Trophoblast cell (in vitro differentiated cells and primary cell): ENCODE results near the gene RPTOR.
A peak's percentile ranks its signal among the peaks of the same experiment; 100 is the strongest.
"Not testable (repeated sequence)": the region's sequence is repeated elsewhere in the genome, so short reads cannot be mapped to it uniquely, and the experiment has no call there.

Source experiments
- DNase-seq, 2 donors: peaks; one replicate each; pipeline ENCODE4 v3.0.0-alpha.2; 2016
- H2AFZ ChIP-seq: 2 replicates; pipeline ENCODE4 v1.6.1; 2013; ENCODE audit warnings: low read length, moderate library complexity, mild to moderate bottlenecking; ENCODE audit not compliant: insufficient read depth, poor library complexity
- H2AK5ac ChIP-seq: 2 replicates; pipeline ENCODE4 v1.6.1; 2013; ENCODE audit warnings: mild to moderate bottlenecking, low read length
- H2BK120ac ChIP-seq: 2 replicates; pipeline ENCODE4 v1.6.1; 2013; ENCODE audit warnings: low read length, mild to moderate bottlenecking, moderate library complexity; ENCODE audit not compliant: insufficient read depth, poor library complexity
- H2BK12ac ChIP-seq: 2 replicates; pipeline ENCODE4 v1.6.1; 2013; ENCODE audit warnings: mild to moderate bottlenecking, low read length, moderate library complexity
- H2BK5ac ChIP-seq: 2 replicates; pipeline ENCODE4 v1.6.1; 2013; ENCODE audit warnings: low read length, low read depth, moderate library complexity, mild to moderate bottlenecking; ENCODE audit not compliant: poor library complexity
- H3K14ac ChIP-seq: 2 replicates; pipeline ENCODE4 v1.6.1; 2013; ENCODE audit warnings: mild to moderate bottlenecking, low read length
- H3K18ac ChIP-seq: 2 replicates; pipeline ENCODE4 v1.6.1; 2013; ENCODE audit warnings: mild to moderate bottlenecking, low read length
- H3K23ac ChIP-seq: 2 replicates; pipeline ENCODE4 v1.6.1; 2013; ENCODE audit warnings: low read length
- H3K27ac ChIP-seq: 2 replicates; pipeline ENCODE4 v1.5.1; 2013; ENCODE audit warnings: low read depth, mild to moderate bottlenecking, inconsistent platforms, low read length, moderate library complexity
- H3K27me3 ChIP-seq: 2 replicates; pipeline ENCODE4 v1.6.1; 2013; ENCODE audit warnings: inconsistent platforms, mild to moderate bottlenecking, low read length, moderate library complexity; ENCODE audit not compliant: insufficient read depth
- H3K36me3 ChIP-seq, 2 experiments: 1 replicate in 1 of 2; 2 replicates in 1 of 2; pipeline ENCODE4 v1.6.1; 2013; ENCODE audit warnings: low read length in 2 of 2, mild to moderate bottlenecking in 2 of 2, moderate library complexity in 1 of 2; ENCODE audit not compliant: insufficient read depth in 2 of 2, control insufficient read depth in 1 of 2
- H3K4ac ChIP-seq: 2 replicates; pipeline ENCODE4 v1.6.1; 2013; ENCODE audit warnings: low read depth, mild to moderate bottlenecking, low read length, moderate library complexity
- H3K4me1 ChIP-seq, 2 experiments: 1 replicate in 1 of 2; 2 replicates in 1 of 2; pipeline ENCODE4 v1.6.1; 2013; ENCODE audit warnings: low read length in 2 of 2, mild to moderate bottlenecking in 2 of 2, moderate library complexity in 1 of 2; ENCODE audit not compliant: insufficient read depth in 2 of 2, control insufficient read depth in 1 of 2
- H3K4me2 ChIP-seq: 2 replicates; pipeline ENCODE4 v1.6.1; 2013; ENCODE audit warnings: inconsistent platforms, mild to moderate bottlenecking, low read length, moderate library complexity
- H3K4me3 ChIP-seq: 2 replicates; pipeline ENCODE4 v1.5.1; 2013; ENCODE audit warnings: mild to moderate bottlenecking, low read depth, low read length, inconsistent platforms
- H3K79me1 ChIP-seq: one replicate; pipeline ENCODE4 v1.6.1; 2013; ENCODE audit warnings: low read length
- H3K79me2 ChIP-seq: 2 replicates; pipeline ENCODE4 v1.6.1; 2013; ENCODE audit warnings: low read length, mild to moderate bottlenecking; ENCODE audit not compliant: control insufficient read depth, insufficient read depth, poor library complexity
- H3K9ac ChIP-seq: 2 replicates; pipeline ENCODE4 v1.6.1; 2013; ENCODE audit warnings: mild to moderate bottlenecking, low read length
- H3K9me3 ChIP-seq: 2 replicates; pipeline ENCODE4 v1.6.1; 2013; ENCODE audit warnings: low read depth, mild to moderate bottlenecking, control low read depth, inconsistent platforms, low read length; ENCODE audit not compliant: insufficient read depth
- H4K12ac ChIP-seq: 2 replicates; pipeline ENCODE4 v1.6.1; 2013; ENCODE audit warnings: low read depth, mild to moderate bottlenecking, low read length, moderate library complexity
- H4K8ac ChIP-seq: 2 replicates; pipeline ENCODE4 v1.6.1; 2013; ENCODE audit warnings: low read depth, mild to moderate bottlenecking, low read length, moderate library complexity
- H4K91ac ChIP-seq: one replicate; pipeline ENCODE4 v1.6.1; 2013; ENCODE audit warnings: low read depth, mild to moderate bottlenecking, low read length, moderate library complexity
- WGBS: extraction: QIAGEN DNeasy Blood & Tissue Kit; methylation state at CpG from one replicate; pipeline ENCODE4 v1.1.7; 2013; ENCODE audit warnings: missing lambda C conversion rate; ENCODE audit not compliant: insufficient read length, insufficient coverage; ENCODE audit errors: extremely low coverage; 5-methylcytosine and 5-hydroxymethylcytosine counted together

Gene RPTOR

DNA sequence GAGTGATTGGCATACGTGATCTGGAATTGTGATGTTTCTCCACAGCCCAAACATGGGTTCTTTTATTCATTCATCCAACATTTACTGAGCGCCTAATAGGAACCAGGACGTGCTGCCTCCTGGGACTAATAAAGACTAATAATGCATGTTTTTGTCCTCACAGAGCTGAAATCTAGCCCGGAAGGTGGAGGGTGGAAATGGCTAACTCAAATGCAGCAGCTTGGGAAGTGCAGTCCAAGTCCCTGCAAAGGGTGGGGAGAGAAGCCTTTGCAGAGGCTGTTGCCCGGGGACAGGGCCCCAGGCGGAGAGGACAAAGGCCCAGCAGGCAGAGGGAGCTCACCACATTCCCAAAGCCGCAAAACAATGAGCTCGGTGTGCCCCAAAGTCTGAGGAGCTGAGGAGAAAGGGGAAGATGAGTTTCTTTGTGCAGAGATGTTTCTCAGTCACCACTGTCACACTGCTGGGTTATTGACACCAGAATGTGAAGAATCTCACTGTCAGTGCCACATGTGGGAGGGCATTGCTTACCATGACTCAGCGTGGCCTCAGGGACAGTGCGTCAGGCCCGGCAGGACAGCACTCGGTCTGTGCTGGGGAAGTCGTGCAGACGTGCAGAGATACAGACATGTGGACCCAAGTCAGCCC lies 328.8 kb downstream of the RPTOR start:
- no peak overlapping the region for H4K12ac ChIP-seq
- no peak overlapping the region for H3K9ac ChIP-seq
- H3K27ac ChIP-seq, result no peak overlapping the region
- H3K4me3 ChIP-seq, result no peak overlapping the region
- no CpG with 5 or more reads among the region's 14 CpGs for WGBS
- no peaks in the 10 kb centered on the region for H3K27me3 ChIP-seq
- no peak overlapping the region for H4K91ac ChIP-seq
- H2AK5ac ChIP-seq, result no peak overlapping the region
- H2AFZ ChIP-seq, result no peak overlapping the region
- no peak overlapping the region for H4K8ac ChIP-seq
- peaks cover 1% of the 10 kb centered on the region for H3K79me1 ChIP-seq
- peak; percentile 91 to 92 for DNase-seq
- H2BK5ac ChIP-seq, result no peak overlapping the region
- no peak overlapping the region for H3K23ac ChIP-seq
- H3K14ac ChIP-seq, result no peak overlapping the region
- no peak overlapping the region for H2BK120ac ChIP-seq
- H3K4me2 ChIP-seq, result no peak overlapping the region
- H2BK12ac ChIP-seq, result peak overlapping the region; percentile 16
- no peak overlapping the region for H3K18ac ChIP-seq
- H3K4me1 ChIP-seq, result peaks cover 5 to 8% of the 10 kb centered on the region in 2 experiments
- no peak overlapping the region for H3K4ac ChIP-seq
- H3K9me3 ChIP-seq, result no peaks in the 10 kb centered on the region
- H3K36me3 ChIP-seq, result peaks cover 0 to 7% of the 10 kb centered on the region in 2 experiments
- no peaks in the 10 kb centered on the region for H3K79me2 ChIP-seq

DNA sequence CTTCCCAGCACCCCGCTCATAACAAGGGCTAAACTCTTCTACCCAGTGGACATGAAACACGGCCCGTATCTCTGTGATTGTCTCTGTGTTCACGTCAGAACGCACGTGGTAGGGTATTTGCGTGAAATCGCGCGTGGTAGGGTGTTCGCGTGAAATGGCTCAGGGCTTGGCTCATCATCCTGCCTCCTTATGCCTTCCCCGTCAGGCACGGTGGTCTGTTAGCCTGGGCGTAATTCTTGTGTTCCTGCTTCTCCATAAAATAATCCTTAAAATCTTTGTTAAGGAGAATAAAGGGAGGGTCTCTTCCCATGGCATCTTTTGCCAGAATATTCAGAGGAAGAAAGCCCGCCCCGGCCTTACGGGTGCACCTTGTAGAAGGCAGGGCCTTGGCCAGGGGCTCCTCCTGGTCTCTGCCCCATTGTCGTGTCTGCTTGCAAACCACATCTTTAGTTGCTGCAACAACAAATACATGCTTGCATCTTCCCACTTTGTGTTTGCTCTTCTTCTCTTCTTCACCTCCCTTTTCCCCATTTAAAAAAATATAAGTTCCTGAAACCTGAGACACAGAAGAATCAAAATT lies 330.3 kb downstream of the RPTOR start:
- H2AK5ac ChIP-seq, result no peak overlapping the region
- no peak overlapping the region for H2AFZ ChIP-seq
- H4K8ac ChIP-seq, result no peak overlapping the region
- peaks cover 5 to 8% of the 10 kb centered on the region in 2 experiments for H3K4me1 ChIP-seq
- no peak overlapping the region for H3K23ac ChIP-seq
- peaks cover 0 to 7% of the 10 kb centered on the region in 2 experiments for H3K36me3 ChIP-seq
- H2BK5ac ChIP-seq, result no peak overlapping the region
- H3K4ac ChIP-seq, result no peak overlapping the region
- H3K4me3 ChIP-seq, result no peak overlapping the region
- no peak for DNase-seq
- H3K14ac ChIP-seq, result no peak overlapping the region
- H3K9me3 ChIP-seq, result no peaks in the 10 kb centered on the region
- no peaks in the 10 kb centered on the region for H3K27me3 ChIP-seq
- no peaks in the 10 kb centered on the region for H3K79me2 ChIP-seq
- H4K12ac ChIP-seq, result no peak overlapping the region
- no peak overlapping the region for H3K18ac ChIP-seq
- no peak overlapping the region for H2BK120ac ChIP-seq
- no CpG with 5 or more reads among the region's 19 CpGs for WGBS
- H3K4me2 ChIP-seq, result no peak overlapping the region
- H4K91ac ChIP-seq, result no peak overlapping the region
- H3K79me1 ChIP-seq, result peaks cover 1% of the 10 kb centered on the region
- H3K9ac ChIP-seq, result no peak overlapping the region
- H3K27ac ChIP-seq, result no peak overlapping the region
- no peak overlapping the region for H2BK12ac ChIP-seq

DNA sequence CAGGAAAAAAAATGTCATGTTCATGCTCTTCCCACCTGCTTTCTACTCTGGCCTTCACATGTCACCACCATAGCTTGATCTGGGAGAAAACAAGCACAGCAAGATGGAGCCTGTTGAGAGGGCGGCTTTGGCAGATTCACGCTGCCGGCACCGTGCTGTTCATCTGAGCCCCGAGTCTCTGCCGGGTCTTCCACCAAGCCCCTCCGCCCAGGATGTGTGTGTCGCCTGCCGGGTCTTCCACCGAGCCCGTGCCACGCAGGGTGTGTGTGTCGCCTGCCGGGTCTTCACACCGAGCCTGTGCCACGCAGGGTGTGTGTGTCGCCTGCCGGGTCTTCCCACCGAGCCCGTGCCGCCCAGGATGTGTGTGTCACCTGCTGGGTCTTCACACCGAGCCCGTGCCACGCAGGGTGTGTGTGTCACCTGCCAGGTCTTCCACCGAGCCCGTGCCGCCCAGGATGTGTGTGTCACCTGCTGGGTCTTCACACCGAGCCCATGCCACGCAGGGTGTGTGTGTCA lies 330.9 kb downstream of the RPTOR start:
- H3K4me2 ChIP-seq, H3K27ac ChIP-seq, H4K12ac ChIP-seq, H3K4me1 ChIP-seq, H3K79me2 ChIP-seq, H2AK5ac ChIP-seq, H4K91ac ChIP-seq, H2BK5ac ChIP-seq, DNase-seq, H3K23ac ChIP-seq, H3K27me3 ChIP-seq, H3K79me1 ChIP-seq, H3K4ac ChIP-seq, H3K14ac ChIP-seq, H3K18ac ChIP-seq, H3K4me3 ChIP-seq, H2BK120ac ChIP-seq, H3K9me3 ChIP-seq, H2AFZ ChIP-seq, H4K8ac ChIP-seq, H2BK12ac ChIP-seq, H3K9ac ChIP-seq: not testable (repeated sequence)
- peaks cover 4 to 10% of the 10 kb centered on the region in 2 experiments for H3K36me3 ChIP-seq
- WGBS, result no CpG with 5 or more reads among the region's 29 CpGs

DNA sequence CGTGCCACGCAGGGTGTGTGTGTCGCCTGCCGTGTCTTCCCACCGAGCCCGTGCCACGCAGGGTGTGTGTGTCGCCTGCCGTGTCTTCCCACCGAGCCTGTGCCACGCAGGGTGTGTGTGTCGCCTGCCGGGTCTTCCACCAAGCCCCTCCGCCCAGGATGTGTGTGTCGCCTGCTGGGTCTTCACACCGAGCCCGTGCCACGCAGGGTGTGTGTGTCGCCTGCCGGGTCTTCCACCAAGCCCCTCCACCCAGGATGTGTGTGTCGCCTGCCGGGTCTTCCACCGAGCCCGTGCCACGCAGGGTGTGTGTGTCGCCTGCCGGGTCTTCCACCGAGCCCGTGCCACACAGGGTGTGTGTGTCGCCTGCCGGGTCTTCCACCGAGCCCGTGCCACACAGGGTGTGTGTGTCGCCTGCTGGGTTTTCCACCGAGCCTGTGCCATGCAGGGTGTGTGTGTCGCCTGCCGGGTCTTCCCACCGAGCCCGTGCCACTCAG lies 331.9 kb downstream of the RPTOR start:
- H2AK5ac ChIP-seq, H3K4me1 ChIP-seq, DNase-seq, H3K9me3 ChIP-seq, H4K91ac ChIP-seq, H3K27ac ChIP-seq, H3K4ac ChIP-seq, H4K8ac ChIP-seq, H3K79me2 ChIP-seq, H3K14ac ChIP-seq, H3K18ac ChIP-seq, H3K79me1 ChIP-seq, H4K12ac ChIP-seq, H3K4me3 ChIP-seq, H2BK120ac ChIP-seq, H3K23ac ChIP-seq, H3K27me3 ChIP-seq, H2AFZ ChIP-seq, H2BK12ac ChIP-seq, H3K9ac ChIP-seq, H3K4me2 ChIP-seq, H2BK5ac ChIP-seq: not testable (repeated sequence)
- peaks cover 9 to 13% of the 10 kb centered on the region in 2 experiments for H3K36me3 ChIP-seq
- no CpG with 5 or more reads among the region's 39 CpGs for WGBS
